Measurements from ENCODE around the gene TOM1.

- TF ChIP-seq POLR2AphosphoS5 (IDR thresholded peaks at IDR 0.05; ENCODE audit: low read depth, low read length), result no peak
- no peak for TF ChIP-seq POLR2A (IDR thresholded peaks at IDR 0.05; ENCODE audit: low read depth, low read length)
- TF ChIP-seq POU2F2 (IDR thresholded peaks at IDR 0.05; ENCODE audit: low read depth, low read length), result no peak
- no peak for TF ChIP-seq SPI1 (IDR thresholded peaks at IDR 0.05; ENCODE audit: low read depth, low read length)
Measured at GRCh38 chr22:35323305-35323704, 23.6 kb downstream of the TOM1 start.
